ENCODE results near the gene CCDC97.

DNA sequence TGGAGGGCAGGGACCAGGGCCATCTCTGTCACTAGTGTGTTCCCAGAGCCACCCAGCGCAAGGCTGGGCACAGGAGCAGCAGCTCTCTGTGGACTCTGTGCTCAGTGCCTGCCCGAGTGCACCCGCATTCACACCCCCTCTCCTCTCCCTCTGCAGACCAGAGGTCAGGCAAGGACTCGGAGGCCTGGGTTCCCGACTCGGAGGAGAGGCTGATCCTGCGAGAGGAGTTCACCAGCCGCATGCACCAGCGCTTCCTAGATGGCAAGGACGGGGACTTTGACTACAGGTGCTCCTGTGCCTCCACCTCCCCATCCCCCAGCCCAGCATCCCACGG, 10.2 kb downstream of the CCDC97 start:
- TF ChIP-seq, protein P1, sequence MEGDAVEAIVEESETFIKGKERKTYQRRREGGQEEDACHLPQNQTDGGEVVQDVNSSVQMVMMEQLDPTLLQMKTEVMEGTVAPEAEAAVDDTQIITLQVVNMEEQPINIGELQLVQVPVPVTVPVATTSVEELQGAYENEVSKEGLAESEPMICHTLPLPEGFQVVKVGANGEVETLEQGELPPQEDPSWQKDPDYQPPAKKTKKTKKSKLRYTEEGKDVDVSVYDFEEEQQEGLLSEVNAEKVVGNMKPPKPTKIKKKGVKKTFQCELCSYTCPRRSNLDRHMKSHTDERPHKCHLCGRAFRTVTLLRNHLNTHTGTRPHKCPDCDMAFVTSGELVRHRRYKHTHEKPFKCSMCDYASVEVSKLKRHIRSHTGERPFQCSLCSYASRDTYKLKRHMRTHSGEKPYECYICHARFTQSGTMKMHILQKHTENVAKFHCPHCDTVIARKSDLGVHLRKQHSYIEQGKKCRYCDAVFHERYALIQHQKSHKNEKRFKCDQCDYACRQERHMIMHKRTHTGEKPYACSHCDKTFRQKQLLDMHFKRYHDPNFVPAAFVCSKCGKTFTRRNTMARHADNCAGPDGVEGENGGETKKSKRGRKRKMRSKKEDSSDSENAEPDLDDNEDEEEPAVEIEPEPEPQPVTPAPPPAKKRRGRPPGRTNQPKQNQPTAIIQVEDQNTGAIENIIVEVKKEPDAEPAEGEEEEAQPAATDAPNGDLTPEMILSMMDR (IDR thresholded peaks at IDR 0.05; ENCODE audit: low read depth, low read length), result no peak
- no peak for TF ChIP-seq EZH2phosphoT487 (IDR thresholded peaks at IDR 0.05; ENCODE audit: low read depth)

All from OCI-LY3 (cell line).